Measurements from ENCODE around the gene VPS50.

DNA sequence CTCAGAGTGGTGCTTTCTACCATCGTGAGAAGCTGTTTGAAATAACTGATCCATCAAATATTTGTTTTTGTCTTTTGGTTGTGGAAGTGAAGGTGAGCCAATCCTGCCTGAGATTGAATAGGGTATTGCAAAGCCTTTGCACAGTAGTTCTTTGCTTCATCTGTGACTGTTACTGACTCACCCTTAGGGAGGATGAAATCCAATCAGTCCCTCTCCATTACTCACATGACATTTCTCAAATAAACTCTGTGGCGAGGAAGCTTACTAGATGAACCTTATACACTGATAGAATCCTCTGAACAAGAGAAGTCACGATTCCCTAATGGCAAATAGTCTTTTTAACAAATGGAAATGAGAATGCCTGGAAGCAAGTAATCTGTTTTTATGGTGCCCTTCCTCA is 37.8 kb upstream of the VPS50 start:
- TF ChIP-seq, protein P1, sequence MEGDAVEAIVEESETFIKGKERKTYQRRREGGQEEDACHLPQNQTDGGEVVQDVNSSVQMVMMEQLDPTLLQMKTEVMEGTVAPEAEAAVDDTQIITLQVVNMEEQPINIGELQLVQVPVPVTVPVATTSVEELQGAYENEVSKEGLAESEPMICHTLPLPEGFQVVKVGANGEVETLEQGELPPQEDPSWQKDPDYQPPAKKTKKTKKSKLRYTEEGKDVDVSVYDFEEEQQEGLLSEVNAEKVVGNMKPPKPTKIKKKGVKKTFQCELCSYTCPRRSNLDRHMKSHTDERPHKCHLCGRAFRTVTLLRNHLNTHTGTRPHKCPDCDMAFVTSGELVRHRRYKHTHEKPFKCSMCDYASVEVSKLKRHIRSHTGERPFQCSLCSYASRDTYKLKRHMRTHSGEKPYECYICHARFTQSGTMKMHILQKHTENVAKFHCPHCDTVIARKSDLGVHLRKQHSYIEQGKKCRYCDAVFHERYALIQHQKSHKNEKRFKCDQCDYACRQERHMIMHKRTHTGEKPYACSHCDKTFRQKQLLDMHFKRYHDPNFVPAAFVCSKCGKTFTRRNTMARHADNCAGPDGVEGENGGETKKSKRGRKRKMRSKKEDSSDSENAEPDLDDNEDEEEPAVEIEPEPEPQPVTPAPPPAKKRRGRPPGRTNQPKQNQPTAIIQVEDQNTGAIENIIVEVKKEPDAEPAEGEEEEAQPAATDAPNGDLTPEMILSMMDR (IDR thresholded peaks at IDR 0.05; ENCODE audit: insufficient read depth, low read length), result no peak
- TF ChIP-seq GABPA (IDR thresholded peaks at IDR 0.05; ENCODE audit: low read depth) (no peak), POLR2AphosphoS5 (IDR thresholded peaks at IDR 0.05; ENCODE audit: low read depth) (no peak)
